Measurements from ENCODE around the gene FYB2.

The FYB2 gene

GRCh38 chr1:56852476-56852875 lies 33.3 kb upstream of the FYB2 start:
- no peaks in the 10 kb centered on the region for H3K36me3 ChIP-seq (ENCODE audit: control insufficient read depth in 2 of 2, insufficient read depth in 2 of 2, low read length in 2 of 2)
- no peaks in the 10 kb centered on the region for H3K27me3 ChIP-seq (ENCODE audit: control insufficient read depth in 1 of 2, insufficient read depth in 2 of 2, low read length in 2 of 2)
- H3K4me3 ChIP-seq (ENCODE audit: low read length in 2 of 2): no peak overlapping the region
- H3K9ac ChIP-seq (ENCODE audit: low read length in 2 of 2): no peak overlapping the region
- H3K9me3 ChIP-seq (ENCODE audit: control insufficient read depth in 2 of 2, low read length in 2 of 2): no peaks in the 10 kb centered on the region
- H3K27ac ChIP-seq (ENCODE audit: low read length): no peak overlapping the region
- no peaks in the 10 kb centered on the region for H3K4me1 ChIP-seq (ENCODE audit: control insufficient read depth, insufficient read depth, low read length)

GRCh38 chr1:56850922-56851321 lies 31.7 kb upstream of the FYB2 start:
- H3K36me3 ChIP-seq (ENCODE audit: control insufficient read depth in 2 of 2, insufficient read depth in 2 of 2, low read length in 2 of 2): no peaks in the 10 kb centered on the region
- no peak overlapping the region for H3K4me3 ChIP-seq (ENCODE audit: low read length in 2 of 2)
- no peaks in the 10 kb centered on the region for H3K27me3 ChIP-seq (ENCODE audit: control insufficient read depth in 1 of 2, insufficient read depth in 2 of 2, low read length in 2 of 2)
- no peaks in the 10 kb centered on the region for H3K4me1 ChIP-seq (ENCODE audit: control insufficient read depth, insufficient read depth, low read length)
- no peaks in the 10 kb centered on the region for H3K9me3 ChIP-seq (ENCODE audit: control insufficient read depth in 2 of 2, low read length in 2 of 2)
- H3K9ac ChIP-seq (ENCODE audit: low read length in 2 of 2): no peak overlapping the region
- H3K27ac ChIP-seq (ENCODE audit: low read length): no peak overlapping the region

GRCh38 chr1:56850411-56850810 lies 31.2 kb upstream of the FYB2 start:
- Histone ChIP-seq H3K27ac (ENCODE audit: low read length) (no peak overlapping the region), H3K27me3 (ENCODE audit: control insufficient read depth in 1 of 2, insufficient read depth in 2 of 2, low read length in 2 of 2) (no peaks in the 10 kb centered on the region), H3K36me3 (ENCODE audit: control insufficient read depth in 2 of 2, insufficient read depth in 2 of 2, low read length in 2 of 2) (no peaks in the 10 kb centered on the region), H3K4me1 (ENCODE audit: control insufficient read depth, insufficient read depth, low read length) (no peaks in the 10 kb centered on the region), H3K9me3 (ENCODE audit: control insufficient read depth in 2 of 2, low read length in 2 of 2) (no peaks in the 10 kb centered on the region), H3K9ac (ENCODE audit: low read length in 2 of 2) (no peak overlapping the region), H3K4me3 (ENCODE audit: low read length in 2 of 2) (no peak overlapping the region)

GRCh38 chr1:56849750-56850149 lies 30.5 kb upstream of the FYB2 start:
- H3K4me3 ChIP-seq (ENCODE audit: low read length in 2 of 2): no peak overlapping the region
- no peak overlapping the region for H3K9ac ChIP-seq (ENCODE audit: low read length in 2 of 2)

GRCh38 chr1:56845343-56845742 lies 26.1 kb upstream of the FYB2 start:
- H3K27me3 ChIP-seq (ENCODE audit: control insufficient read depth in 1 of 2, insufficient read depth in 2 of 2, low read length in 2 of 2): peaks cover 0 to 2% of the 10 kb centered on the region in 2 donors
- H3K4me3 ChIP-seq (ENCODE audit: low read length in 2 of 2): no peak overlapping the region
- H3K4me1 ChIP-seq (ENCODE audit: control insufficient read depth, insufficient read depth, low read length): no peaks in the 10 kb centered on the region
- no peak overlapping the region for H3K27ac ChIP-seq (ENCODE audit: low read length)
- no peak overlapping the region for H3K9ac ChIP-seq (ENCODE audit: low read length in 2 of 2)
- H3K9me3 ChIP-seq (ENCODE audit: control insufficient read depth in 2 of 2, low read length in 2 of 2): no peaks in the 10 kb centered on the region
- no peaks in the 10 kb centered on the region for H3K36me3 ChIP-seq (ENCODE audit: control insufficient read depth in 2 of 2, insufficient read depth in 2 of 2, low read length in 2 of 2)

More at GRCh38 chr1:56849750-56850149, 30.5 kb upstream of the FYB2 start:
- no peak overlapping the region for H3K27ac ChIP-seq (ENCODE audit: low read length)
- H3K36me3 ChIP-seq (ENCODE audit: control insufficient read depth in 2 of 2, insufficient read depth in 2 of 2, low read length in 2 of 2): no peaks in the 10 kb centered on the region
- H3K27me3 ChIP-seq (ENCODE audit: control insufficient read depth in 1 of 2, insufficient read depth in 2 of 2, low read length in 2 of 2): peaks cover 0 to under 1% of the 10 kb centered on the region in 2 donors
- H3K9me3 ChIP-seq (ENCODE audit: control insufficient read depth in 2 of 2, low read length in 2 of 2): no peaks in the 10 kb centered on the region
- no peaks in the 10 kb centered on the region for H3K4me1 ChIP-seq (ENCODE audit: control insufficient read depth, insufficient read depth, low read length)

- Histone ChIP-seq H3K36me3 (ENCODE audit: control insufficient read depth in 2 of 2, insufficient read depth in 2 of 2, low read length in 2 of 2) (no peaks in the 10 kb centered on the region), H3K4me3 (ENCODE audit: low read length in 2 of 2) (no peak overlapping the region), H3K27ac (ENCODE audit: low read length) (no peak overlapping the region), H3K27me3 (ENCODE audit: control insufficient read depth in 1 of 2, insufficient read depth in 2 of 2, low read length in 2 of 2) (peaks cover 0 to 2% of the 10 kb centered on the region in 2 donors), H3K4me1 (ENCODE audit: control insufficient read depth, insufficient read depth, low read length) (no peaks in the 10 kb centered on the region), H3K9me3 (ENCODE audit: control insufficient read depth in 2 of 2, low read length in 2 of 2) (peaks cover 0 to 2% of the 10 kb centered on the region in 2 donors), H3K9ac (ENCODE audit: low read length in 2 of 2) (no peak overlapping the region)
These were observed 25.4 kb upstream of the FYB2 start for GRCh38 chr1:56844545-56845136.

- H3K4me3 ChIP-seq (ENCODE audit: low read length in 2 of 2): no peak overlapping the region
- no peaks in the 10 kb centered on the region for H3K36me3 ChIP-seq (ENCODE audit: control insufficient read depth in 2 of 2, insufficient read depth in 2 of 2, low read length in 2 of 2)
- H3K9me3 ChIP-seq (ENCODE audit: control insufficient read depth in 2 of 2, low read length in 2 of 2): peaks cover 0 to 5% of the 10 kb centered on the region in 2 donors
- peaks cover 0 to 2% of the 10 kb centered on the region in 2 donors for H3K27me3 ChIP-seq (ENCODE audit: control insufficient read depth in 1 of 2, insufficient read depth in 2 of 2, low read length in 2 of 2)
- no peak overlapping the region for H3K9ac ChIP-seq (ENCODE audit: low read length in 2 of 2)
- H3K4me1 ChIP-seq (ENCODE audit: control insufficient read depth, insufficient read depth, low read length): no peaks in the 10 kb centered on the region
- no peak overlapping the region for H3K27ac ChIP-seq (ENCODE audit: low read length)
These were observed 24.3 kb upstream of the FYB2 start for GRCh38 chr1:56843544-56843943.

GRCh38 chr1:56838759-56839158 lies 19.6 kb upstream of the FYB2 start:
- Histone ChIP-seq H3K9ac (ENCODE audit: low read length in 2 of 2) (no peak overlapping the region), H3K4me3 (ENCODE audit: low read length in 2 of 2) (no peak overlapping the region), H3K27ac (ENCODE audit: low read length) (no peak overlapping the region), H3K36me3 (ENCODE audit: control insufficient read depth in 2 of 2, insufficient read depth in 2 of 2, low read length in 2 of 2) (no peaks in the 10 kb centered on the region), H3K27me3 (ENCODE audit: control insufficient read depth in 1 of 2, insufficient read depth in 2 of 2, low read length in 2 of 2) (no peaks in the 10 kb centered on the region), H3K9me3 (ENCODE audit: control insufficient read depth in 2 of 2, low read length in 2 of 2) (peaks cover 0 to 5% of the 10 kb centered on the region in 2 donors), H3K4me1 (ENCODE audit: control insufficient read depth, insufficient read depth, low read length) (no peaks in the 10 kb centered on the region)

- Histone ChIP-seq H3K9ac (ENCODE audit: low read length in 2 of 2) (no peak overlapping the region), H3K36me3 (ENCODE audit: control insufficient read depth in 2 of 2, insufficient read depth in 2 of 2, low read length in 2 of 2) (no peaks in the 10 kb centered on the region), H3K4me3 (ENCODE audit: low read length in 2 of 2) (no peak overlapping the region), H3K4me1 (ENCODE audit: control insufficient read depth, insufficient read depth, low read length) (peaks cover 1% of the 10 kb centered on the region), H3K9me3 (ENCODE audit: control insufficient read depth in 2 of 2, low read length in 2 of 2) (peaks cover 0 to 5% of the 10 kb centered on the region in 2 donors), H3K27me3 (ENCODE audit: control insufficient read depth in 1 of 2, insufficient read depth in 2 of 2, low read length in 2 of 2) (no peaks in the 10 kb centered on the region), H3K27ac (ENCODE audit: low read length) (no peak overlapping the region)
These were observed 18.2 kb upstream of the FYB2 start for GRCh38 chr1:56837244-56837939.

- no peak overlapping the region for H3K9ac ChIP-seq (ENCODE audit: low read length in 2 of 2)
- peaks cover 4% of the 10 kb centered on the region for H3K4me1 ChIP-seq (ENCODE audit: control insufficient read depth, insufficient read depth, low read length)
- H3K4me3 ChIP-seq (ENCODE audit: low read length in 2 of 2): no peak overlapping the region
- no peaks in the 10 kb centered on the region for H3K36me3 ChIP-seq (ENCODE audit: control insufficient read depth in 2 of 2, insufficient read depth in 2 of 2, low read length in 2 of 2)
- peaks cover 0 to 5% of the 10 kb centered on the region in 2 donors for H3K9me3 ChIP-seq (ENCODE audit: control insufficient read depth in 2 of 2, low read length in 2 of 2)
- H3K27me3 ChIP-seq (ENCODE audit: control insufficient read depth in 1 of 2, insufficient read depth in 2 of 2, low read length in 2 of 2): no peaks in the 10 kb centered on the region
- H3K27ac ChIP-seq (ENCODE audit: low read length): no peak overlapping the region
These were observed 17.2 kb upstream of the FYB2 start for GRCh38 chr1:56836359-56836758.

GRCh38 chr1:56835657-56836056 lies 16.5 kb upstream of the FYB2 start:
- Histone ChIP-seq H3K4me1 (ENCODE audit: control insufficient read depth, insufficient read depth, low read length) (peaks cover 4% of the 10 kb centered on the region), H3K9me3 (ENCODE audit: control insufficient read depth in 2 of 2, low read length in 2 of 2) (peaks cover 0 to 5% of the 10 kb centered on the region in 2 donors), H3K27me3 (ENCODE audit: control insufficient read depth in 1 of 2, insufficient read depth in 2 of 2, low read length in 2 of 2) (no peaks in the 10 kb centered on the region), H3K9ac (ENCODE audit: low read length in 2 of 2) (no peak overlapping the region), H3K36me3 (ENCODE audit: control insufficient read depth in 2 of 2, insufficient read depth in 2 of 2, low read length in 2 of 2) (no peaks in the 10 kb centered on the region), H3K27ac (ENCODE audit: low read length) (no peak overlapping the region), H3K4me3 (ENCODE audit: low read length in 2 of 2) (no peak overlapping the region)
